HG02571 (cell line): ENCODE data around the gene BTLA.
"Not testable (repeated sequence)": the region's sequence is repeated elsewhere in the genome, so short reads cannot be mapped to it uniquely, and the experiment has no call there.

ENCODE experiments used
- ATAC-seq: cut with Tn5 transposase; IDR thresholded peaks from one replicate; pipeline ENCODE4 v1.9.1; 2021; ENCODE audit warnings: mild to moderate bottlenecking, moderate library complexity; ENCODE audit not compliant: unreplicated experiment

Gene BTLA

GRCh38 chr3:112492124-112492523, 7.1 kb downstream of the BTLA start:
- ATAC-seq: no peak

GRCh38 chr3:112491373-112491772, 7.9 kb downstream of the BTLA start:
- no peak for ATAC-seq

- no peak for ATAC-seq
Measured at GRCh38 chr3:112489674-112490479, 9.4 kb downstream of the BTLA start.

- no peak for ATAC-seq
Measured at GRCh38 chr3:112486811-112487505, 12.3 kb downstream of the BTLA start.

GRCh38 chr3:112484352-112484751, 14.9 kb downstream of the BTLA start:
- ATAC-seq: no peak

GRCh38 chr3:112482675-112483074, 16.6 kb downstream of the BTLA start:
- ATAC-seq: no peak

GRCh38 chr3:112481302-112481721, 18.0 kb downstream of the BTLA start:
- ATAC-seq: no peak

- no peak for ATAC-seq
Measured at GRCh38 chr3:112477891-112478290, 21.4 kb downstream of the BTLA start.

GRCh38 chr3:112476346-112476745, 22.9 kb downstream of the BTLA start:
- no peak for ATAC-seq

GRCh38 chr3:112474796-112475195, 24.5 kb downstream of the BTLA start:
- ATAC-seq: no peak

- no peak for ATAC-seq
Measured at GRCh38 chr3:112472691-112473090, 26.6 kb downstream of the BTLA start.

GRCh38 chr3:112471596-112472325, 27.5 kb downstream of the BTLA start:
- ATAC-seq: no peak

GRCh38 chr3:112470788-112471187, 28.5 kb downstream of the BTLA start:
- ATAC-seq: no peak

GRCh38 chr3:112469671-112470070, 29.6 kb downstream of the BTLA start:
- no peak for ATAC-seq

- ATAC-seq: no peak
Measured at GRCh38 chr3:112467539-112467938, 31.7 kb downstream of the BTLA start.

- ATAC-seq: no peak
Measured at GRCh38 chr3:112466020-112466419, 33.3 kb downstream of the BTLA start.

- no peak for ATAC-seq
Measured at GRCh38 chr3:112464264-112464663, 35.0 kb downstream of the BTLA start.

GRCh38 chr3:112463250-112463649, 36.0 kb downstream of the BTLA start:
- ATAC-seq: no peak

GRCh38 chr3:112461787-112462186, 37.5 kb downstream of the BTLA start:
- not testable (repeated sequence) for ATAC-seq

GRCh38 chr3:112460519-112461195, 38.6 kb downstream of the BTLA start:
- peak; percentile 47 for ATAC-seq

GRCh38 chr3:112459750-112460149, 39.5 kb downstream of the BTLA start:
- no peak for ATAC-seq
